Measurements from ENCODE around the gene PILRB.

The PILRB gene

GRCh38 chr7:100413346-100413745 lies 55.4 kb downstream of the PILRB start:
- no peak for DNase-seq

- no peak for DNase-seq
These were observed 56.0 kb downstream of the PILRB start for GRCh38 chr7:100413889-100414288.

GRCh38 chr7:100415448-100415847 lies 57.5 kb downstream of the PILRB start:
- no peak for DNase-seq

Data from fibroblast of upper back skin (primary cell).